ENCODE data around the gene RGS16. TPM values are rescaled to one million over a fixed set of nuclear protein-coding genes. Genes with fewer than 3 reads are reported as not detected.
A peak's percentile ranks its signal among the peaks of the same experiment; 100 is the strongest.

The RGS16 gene
- total and polyA plus RNA-seq, 9 of the 15 experiments (the other 6 are each of a cell fraction or from before 2014, with no cell fraction given): 0.07 to 0.55 (median 0.36) TPM

DNA sequence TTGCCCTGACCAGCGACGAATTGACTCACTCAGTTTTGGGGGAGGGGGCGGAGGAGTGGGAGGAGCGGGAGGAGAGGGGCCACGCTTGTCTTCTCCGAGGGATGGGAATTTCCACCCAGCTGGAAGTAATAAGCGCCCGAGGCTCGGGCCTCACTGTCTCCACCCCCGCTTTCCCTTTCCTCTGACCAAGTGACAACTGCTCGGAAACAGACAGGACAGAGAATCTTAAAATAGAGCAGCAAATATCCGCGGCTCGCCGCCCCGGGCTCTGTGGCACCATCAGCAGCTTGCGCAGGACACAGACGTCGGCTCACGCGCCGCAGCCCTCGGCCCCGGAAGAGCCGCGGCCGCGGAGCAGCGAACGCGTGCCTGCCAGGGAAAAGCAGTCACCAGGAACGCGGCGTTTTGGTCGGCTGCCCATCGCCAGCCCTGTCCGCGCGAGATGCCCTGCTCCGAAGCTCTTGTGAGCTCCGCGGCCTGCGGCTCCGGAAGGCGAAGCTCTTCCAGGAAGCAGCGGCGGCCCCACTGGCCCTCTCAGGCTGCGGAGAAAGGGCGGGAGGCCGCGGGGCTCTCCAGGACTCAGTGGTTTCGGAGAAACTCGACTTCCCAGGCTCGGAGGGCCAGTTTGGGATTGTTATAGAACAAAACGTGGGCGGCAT lies 10.7 kb upstream of the RGS16 start (continued):
- TF ChIP-seq GABPA (tag; conservative IDR thresholded peaks at IDR 0.05; ENCODE audit: low read depth): peak; percentile 20; the same call in 1 of the 2 replicates
- TF ChIP-seq CBFB (CRISPR knock-in tag; IDR thresholded peaks at IDR 0.05): peak; percentile 75; the same call in 1 of the 2 replicates
- TF ChIP-seq, protein P1, sequence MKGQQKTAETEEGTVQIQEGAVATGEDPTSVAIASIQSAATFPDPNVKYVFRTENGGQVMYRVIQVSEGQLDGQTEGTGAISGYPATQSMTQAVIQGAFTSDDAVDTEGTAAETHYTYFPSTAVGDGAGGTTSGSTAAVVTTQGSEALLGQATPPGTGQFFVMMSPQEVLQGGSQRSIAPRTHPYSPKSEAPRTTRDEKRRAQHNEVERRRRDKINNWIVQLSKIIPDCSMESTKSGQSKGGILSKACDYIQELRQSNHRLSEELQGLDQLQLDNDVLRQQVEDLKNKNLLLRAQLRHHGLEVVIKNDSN (CRISPR knock-in tag; IDR thresholded peaks at IDR 0.05): no peak
- TF ChIP-seq ZNF766 (CRISPR knock-in tag; conservative IDR thresholded peaks at IDR 0.05): no peak; the same call in 1 of the 2 replicates
- TF ChIP-seq SMARCA4 (IDR thresholded peaks at IDR 0.05): no peak
- TF ChIP-seq, protein P2, sequence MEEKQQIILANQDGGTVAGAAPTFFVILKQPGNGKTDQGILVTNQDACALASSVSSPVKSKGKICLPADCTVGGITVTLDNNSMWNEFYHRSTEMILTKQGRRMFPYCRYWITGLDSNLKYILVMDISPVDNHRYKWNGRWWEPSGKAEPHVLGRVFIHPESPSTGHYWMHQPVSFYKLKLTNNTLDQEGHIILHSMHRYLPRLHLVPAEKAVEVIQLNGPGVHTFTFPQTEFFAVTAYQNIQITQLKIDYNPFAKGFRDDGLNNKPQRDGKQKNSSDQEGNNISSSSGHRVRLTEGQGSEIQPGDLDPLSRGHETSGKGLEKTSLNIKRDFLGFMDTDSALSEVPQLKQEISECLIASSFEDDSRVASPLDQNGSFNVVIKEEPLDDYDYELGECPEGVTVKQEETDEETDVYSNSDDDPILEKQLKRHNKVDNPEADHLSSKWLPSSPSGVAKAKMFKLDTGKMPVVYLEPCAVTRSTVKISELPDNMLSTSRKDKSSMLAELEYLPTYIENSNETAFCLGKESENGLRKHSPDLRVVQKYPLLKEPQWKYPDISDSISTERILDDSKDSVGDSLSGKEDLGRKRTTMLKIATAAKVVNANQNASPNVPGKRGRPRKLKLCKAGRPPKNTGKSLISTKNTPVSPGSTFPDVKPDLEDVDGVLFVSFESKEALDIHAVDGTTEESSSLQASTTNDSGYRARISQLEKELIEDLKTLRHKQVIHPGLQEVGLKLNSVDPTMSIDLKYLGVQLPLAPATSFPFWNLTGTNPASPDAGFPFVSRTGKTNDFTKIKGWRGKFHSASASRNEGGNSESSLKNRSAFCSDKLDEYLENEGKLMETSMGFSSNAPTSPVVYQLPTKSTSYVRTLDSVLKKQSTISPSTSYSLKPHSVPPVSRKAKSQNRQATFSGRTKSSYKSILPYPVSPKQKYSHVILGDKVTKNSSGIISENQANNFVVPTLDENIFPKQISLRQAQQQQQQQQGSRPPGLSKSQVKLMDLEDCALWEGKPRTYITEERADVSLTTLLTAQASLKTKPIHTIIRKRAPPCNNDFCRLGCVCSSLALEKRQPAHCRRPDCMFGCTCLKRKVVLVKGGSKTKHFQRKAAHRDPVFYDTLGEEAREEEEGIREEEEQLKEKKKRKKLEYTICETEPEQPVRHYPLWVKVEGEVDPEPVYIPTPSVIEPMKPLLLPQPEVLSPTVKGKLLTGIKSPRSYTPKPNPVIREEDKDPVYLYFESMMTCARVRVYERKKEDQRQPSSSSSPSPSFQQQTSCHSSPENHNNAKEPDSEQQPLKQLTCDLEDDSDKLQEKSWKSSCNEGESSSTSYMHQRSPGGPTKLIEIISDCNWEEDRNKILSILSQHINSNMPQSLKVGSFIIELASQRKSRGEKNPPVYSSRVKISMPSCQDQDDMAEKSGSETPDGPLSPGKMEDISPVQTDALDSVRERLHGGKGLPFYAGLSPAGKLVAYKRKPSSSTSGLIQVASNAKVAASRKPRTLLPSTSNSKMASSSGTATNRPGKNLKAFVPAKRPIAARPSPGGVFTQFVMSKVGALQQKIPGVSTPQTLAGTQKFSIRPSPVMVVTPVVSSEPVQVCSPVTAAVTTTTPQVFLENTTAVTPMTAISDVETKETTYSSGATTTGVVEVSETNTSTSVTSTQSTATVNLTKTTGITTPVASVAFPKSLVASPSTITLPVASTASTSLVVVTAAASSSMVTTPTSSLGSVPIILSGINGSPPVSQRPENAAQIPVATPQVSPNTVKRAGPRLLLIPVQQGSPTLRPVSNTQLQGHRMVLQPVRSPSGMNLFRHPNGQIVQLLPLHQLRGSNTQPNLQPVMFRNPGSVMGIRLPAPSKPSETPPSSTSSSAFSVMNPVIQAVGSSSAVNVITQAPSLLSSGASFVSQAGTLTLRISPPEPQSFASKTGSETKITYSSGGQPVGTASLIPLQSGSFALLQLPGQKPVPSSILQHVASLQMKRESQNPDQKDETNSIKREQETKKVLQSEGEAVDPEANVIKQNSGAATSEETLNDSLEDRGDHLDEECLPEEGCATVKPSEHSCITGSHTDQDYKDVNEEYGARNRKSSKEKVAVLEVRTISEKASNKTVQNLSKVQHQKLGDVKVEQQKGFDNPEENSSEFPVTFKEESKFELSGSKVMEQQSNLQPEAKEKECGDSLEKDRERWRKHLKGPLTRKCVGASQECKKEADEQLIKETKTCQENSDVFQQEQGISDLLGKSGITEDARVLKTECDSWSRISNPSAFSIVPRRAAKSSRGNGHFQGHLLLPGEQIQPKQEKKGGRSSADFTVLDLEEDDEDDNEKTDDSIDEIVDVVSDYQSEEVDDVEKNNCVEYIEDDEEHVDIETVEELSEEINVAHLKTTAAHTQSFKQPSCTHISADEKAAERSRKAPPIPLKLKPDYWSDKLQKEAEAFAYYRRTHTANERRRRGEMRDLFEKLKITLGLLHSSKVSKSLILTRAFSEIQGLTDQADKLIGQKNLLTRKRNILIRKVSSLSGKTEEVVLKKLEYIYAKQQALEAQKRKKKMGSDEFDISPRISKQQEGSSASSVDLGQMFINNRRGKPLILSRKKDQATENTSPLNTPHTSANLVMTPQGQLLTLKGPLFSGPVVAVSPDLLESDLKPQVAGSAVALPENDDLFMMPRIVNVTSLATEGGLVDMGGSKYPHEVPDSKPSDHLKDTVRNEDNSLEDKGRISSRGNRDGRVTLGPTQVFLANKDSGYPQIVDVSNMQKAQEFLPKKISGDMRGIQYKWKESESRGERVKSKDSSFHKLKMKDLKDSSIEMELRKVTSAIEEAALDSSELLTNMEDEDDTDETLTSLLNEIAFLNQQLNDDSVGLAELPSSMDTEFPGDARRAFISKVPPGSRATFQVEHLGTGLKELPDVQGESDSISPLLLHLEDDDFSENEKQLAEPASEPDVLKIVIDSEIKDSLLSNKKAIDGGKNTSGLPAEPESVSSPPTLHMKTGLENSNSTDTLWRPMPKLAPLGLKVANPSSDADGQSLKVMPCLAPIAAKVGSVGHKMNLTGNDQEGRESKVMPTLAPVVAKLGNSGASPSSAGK (IDR thresholded peaks at IDR 0.05): peak; percentile 87
- no peak for TF ChIP-seq CEBPZ (IDR thresholded peaks at IDR 0.05; ENCODE audit: borderline replicate concordance, low read depth, low read length)
- TF ChIP-seq ZNF197 (CRISPR knock-in tag; IDR thresholded peaks at IDR 0.05; ENCODE audit: low read depth): 0 out of 2 replicates have a peak, but pooled peaks have one; percentile 29
- TF ChIP-seq SIX5 (IDR thresholded peaks at IDR 0.05; ENCODE audit: borderline replicate concordance in 1 of 2, insufficient read depth in 1 of 2, low read depth in 1 of 2, low read length in 2 of 2): no peak
- TF ChIP-seq RFX7 (CRISPR knock-in tag; IDR thresholded peaks at IDR 0.05): no peak

All from K562 (cell line).